Epithelial cell of proximal tubule (primary cell): ENCODE results near the gene APOB. TPM values are rescaled to one million over a fixed set of nuclear protein-coding genes. Genes with fewer than 3 reads are reported as not detected.

Experiments
- DNase-seq: peaks from one replicate; pipeline ENCODE4 v3.0.0-alpha.2; 2011; ENCODE audit warnings: low read depth
- H3K4me3 ChIP-seq: 2 replicates; pipeline ENCODE4 v1.5.1; 2011; ENCODE audit warnings: low read depth, mild to moderate bottlenecking, low read length
- CTCF ChIP-seq: conservative IDR thresholded peaks from 2 replicates; pipeline ENCODE4 v1.5.1; 2012; ENCODE audit warnings: low read depth, mild to moderate bottlenecking, low read length
- total RNA-seq: library from RNA; depleted of rRNA; stranded (reverse); fragments of >200 nt; gene quantifications from 2 replicates; pipeline ENCODE4 v1.2.3, GENCODE V29; 2015

APOB gene
- total RNA-seq, 1 donor from 2014 or later = not detected

- no peak overlapping the region for H3K4me3 ChIP-seq
- DNase-seq = no peak
- TF ChIP-seq CTCF = no peak
These were observed 2.4 kb downstream of the APOB start for GRCh38 chr2:21041462-21041861.

- DNase-seq = no peak
- no peak for TF ChIP-seq CTCF
- H3K4me3 ChIP-seq = no peak overlapping the region
These were observed 3.1 kb downstream of the APOB start for GRCh38 chr2:21040468-21041377.

- no peak for DNase-seq
- no peak overlapping the region for H3K4me3 ChIP-seq
- TF ChIP-seq CTCF = no peak
These were observed 3.9 kb downstream of the APOB start for GRCh38 chr2:21039979-21040467.

- no peak for TF ChIP-seq CTCF
- H3K4me3 ChIP-seq = no peak overlapping the region
- DNase-seq = no peak
These were observed 4.8 kb downstream of the APOB start for GRCh38 chr2:21039080-21039556.

GRCh38 chr2:21038403-21039073, 5.3 kb downstream of the APOB start:
- no peak overlapping the region for H3K4me3 ChIP-seq
- TF ChIP-seq CTCF = no peak

GRCh38 chr2:21037671-21038108, 6.2 kb downstream of the APOB start:
- no peak for DNase-seq
- TF ChIP-seq CTCF = no peak

More at GRCh38 chr2:21038403-21039073, 5.3 kb downstream of the APOB start:
- DNase-seq = no peak

More at GRCh38 chr2:21037671-21038108, 6.2 kb downstream of the APOB start:
- H3K4me3 ChIP-seq = no peak overlapping the region
